Adrenal gland (tissue), 12 donors: Measurements from ENCODE around the gene BCL2L11. TPM values are rescaled to one million over a fixed set of nuclear protein-coding genes. Genes with fewer than 3 reads are reported as not detected.
A peak's percentile ranks its signal among the peaks of the same experiment; 100 is the strongest.

Experiments
- DNase-seq, 7 donors: peaks; one replicate each; pipeline ENCODE4 v3.0.0-alpha.2; 2019 to 2020
- H3K27ac ChIP-seq, 5 donors: fragments of 200-600 bp; sonication (generic) in 4 of 5; 1 replicate in 3 of 5; 2 replicates in 2 of 5; pipeline versions ENCODE4 v1.5.1 to v1.8.0; 2016 to 2020; ENCODE audit warnings: mild to moderate bottlenecking in 1 of 5
- H3K27me3 ChIP-seq: fragments of 200-600 bp; 2 replicates; pipeline ENCODE4 v1.8.0; 2021
- H3K36me3 ChIP-seq, 2 donors: fragments of 200-600 bp; replicated peaks in 1 of 2; 1 replicate in 1 of 2; 2 replicates in 1 of 2; pipeline versions ENCODE4 v1.5.1 to v1.8.0; 2018 to 2022
- H3K4me1 ChIP-seq, 2 donors: fragments of 200-600 bp; replicated peaks in 1 of 2; 1 replicate in 1 of 2; 2 replicates in 1 of 2; pipeline versions ENCODE4 v1.5.1 to v1.8.0; 2018 to 2021
- H3K4me3 ChIP-seq, 4 donors: fragments of 200-600 bp; sonication (generic) in 3 of 4; one replicate each; pipeline ENCODE4 v1.5.1; 2016 to 2018
- H3K9me3 ChIP-seq, 3 donors: fragments of 200-600 bp; sonication (generic) in 1 of 3; replicated peaks in 1 of 3; 1 replicate in 2 of 3; 2 replicates in 1 of 3; pipeline versions ENCODE4 v1.5.1 to v1.8.0; 2016 to 2021
- POLR2A ChIP-seq, 2 donors: fragments of 450-650 bp; IDR thresholded peaks; one replicate each; pipeline ENCODE4 v1.6.1; 2017; ENCODE audit warnings: antibody characterized with exemption in 2 of 2, mild to moderate bottlenecking in 2 of 2, moderate library complexity in 1 of 2
- WGBS, 4 donors: extraction: QIAGEN DNeasy Blood & Tissue Kit in 2 of 4; methylation state at CpG; one replicate each; pipeline versions ENCODE4 v1.1.5 to v1.1.7; 2013 to 2017; 5-methylcytosine and 5-hydroxymethylcytosine counted together
- intact Hi-C, 2 donors: fragments of 100-400 bp; cut with DNase I; formaldehyde crosslinking; loops; one replicate each; pipeline versions ENCODE4 v1.14.1 to v1.15.0; 2022 to 2023
- polyA plus RNA-seq, 3 donors: library from polyadenylated mRNA; stranded (reverse); fragments of 200-250 nt in 2 of 3; fragments of 350-450 nt in 1 of 3; fragmentation: Illumina TruSeq in 1 of 3; extraction: RNeasy Lipid Tissue Mini Kit (QIAGEN cat#74804) in 1 of 3; gene quantifications; one replicate each; pipeline ENCODE4 v1.2.3, GENCODE V29; 2013 to 2014
- total RNA-seq, 9 donors: library from RNA; depleted of rRNA in 4 of 9; stranded (reverse); fragments of >200 nt in 4 of 9; fragments of 120-200 nt in 1 of 9; fragmentation: NEBNext Ultra II Directional in 1 of 9; extraction: Animal tissue kit (Norgen Biotek cat#: 25700) in 1 of 9; gene quantifications; one replicate each; pipeline versions ENCODE4 v1.1.0 to v1.2.4, GENCODE V29; 2013 to 2023
- TF ChIP-seq, protein P1 (sequence below), 6 experiments: fragments of 450-650 bp in 4 of 6; fragments of 200-600 bp in 2 of 6; sonication (generic) in 1 of 6; IDR thresholded peaks; 1 replicate in 5 of 6; 2 replicates in 1 of 6; pipeline versions ENCODE4 v1.5.1 to v1.8.0; 2016 to 2021; ENCODE audit warnings: antibody characterized with exemption in 6 of 6, mild to moderate bottlenecking in 2 of 6, moderate library complexity in 1 of 6
- donor health status: healthy with polysubstance abuse.
- donor health status: Bipolar disorder and iron deficiency.
- donor health status: DM: yes; HTN: yes; CAD: no.
- donor health status: DM: no; HTN: no; CAD: no.
- donor health status: DM: no; HTN: no; CAD: no.
- donor health status: DM: yes; HTN: yes; CAD: no.

The BCL2L11 gene
- total and polyA plus RNA-seq, 12 donors: 2.5 to 165 (median 15.7) TPM

DNA sequence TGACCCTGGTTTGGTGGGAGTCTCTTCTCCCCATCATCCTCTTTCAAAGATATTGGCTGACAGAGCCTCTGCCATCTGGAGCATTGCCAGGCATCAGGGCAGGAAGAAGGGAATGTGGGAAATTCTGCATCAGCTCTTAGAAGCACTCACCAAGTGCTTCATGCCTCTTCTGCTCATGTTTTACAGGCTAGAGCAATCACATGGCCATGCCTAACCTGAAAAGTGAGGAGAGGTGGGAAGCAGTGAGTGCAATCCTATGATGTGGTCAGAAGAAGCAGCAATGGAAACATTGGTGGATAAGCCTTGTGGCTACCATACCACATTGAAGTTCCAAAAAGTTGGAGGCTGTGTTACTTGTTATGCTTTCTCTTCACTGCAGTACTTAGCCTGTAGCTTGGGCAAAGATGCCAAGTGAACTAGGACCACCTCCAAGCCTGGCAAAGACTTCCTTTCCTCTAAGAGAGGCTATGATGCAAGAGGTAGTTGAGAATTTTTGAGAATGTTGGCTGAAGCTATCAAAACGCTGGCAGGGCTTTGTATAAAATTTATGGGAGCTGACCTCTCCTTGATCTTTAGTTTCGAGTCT lies 64.1 kb downstream of the BCL2L11 start:
- Histone ChIP-seq H3K27ac (no peak overlapping the region), H3K9me3 (no peaks in the 10 kb centered on the region), H3K4me3 (no peak overlapping the region), H3K36me3 (no peaks in the 10 kb centered on the region), H3K27me3 (no peaks in the 10 kb centered on the region), H3K4me1 (no peaks in the 10 kb centered on the region)
- intact Hi-C loops: no loop called here
- TF ChIP-seq, protein P1, sequence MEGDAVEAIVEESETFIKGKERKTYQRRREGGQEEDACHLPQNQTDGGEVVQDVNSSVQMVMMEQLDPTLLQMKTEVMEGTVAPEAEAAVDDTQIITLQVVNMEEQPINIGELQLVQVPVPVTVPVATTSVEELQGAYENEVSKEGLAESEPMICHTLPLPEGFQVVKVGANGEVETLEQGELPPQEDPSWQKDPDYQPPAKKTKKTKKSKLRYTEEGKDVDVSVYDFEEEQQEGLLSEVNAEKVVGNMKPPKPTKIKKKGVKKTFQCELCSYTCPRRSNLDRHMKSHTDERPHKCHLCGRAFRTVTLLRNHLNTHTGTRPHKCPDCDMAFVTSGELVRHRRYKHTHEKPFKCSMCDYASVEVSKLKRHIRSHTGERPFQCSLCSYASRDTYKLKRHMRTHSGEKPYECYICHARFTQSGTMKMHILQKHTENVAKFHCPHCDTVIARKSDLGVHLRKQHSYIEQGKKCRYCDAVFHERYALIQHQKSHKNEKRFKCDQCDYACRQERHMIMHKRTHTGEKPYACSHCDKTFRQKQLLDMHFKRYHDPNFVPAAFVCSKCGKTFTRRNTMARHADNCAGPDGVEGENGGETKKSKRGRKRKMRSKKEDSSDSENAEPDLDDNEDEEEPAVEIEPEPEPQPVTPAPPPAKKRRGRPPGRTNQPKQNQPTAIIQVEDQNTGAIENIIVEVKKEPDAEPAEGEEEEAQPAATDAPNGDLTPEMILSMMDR (IDR thresholded peaks at IDR 0.05): no peak
- no peak for TF ChIP-seq POLR2A (IDR thresholded peaks at IDR 0.05)
- DNase-seq: peak in 1 of 7 donors; percentile 23
- WGBS, 4 donors: 35 to 57% (median 37%) methylated on average over 2 of the region's 2 CpGs

DNA sequence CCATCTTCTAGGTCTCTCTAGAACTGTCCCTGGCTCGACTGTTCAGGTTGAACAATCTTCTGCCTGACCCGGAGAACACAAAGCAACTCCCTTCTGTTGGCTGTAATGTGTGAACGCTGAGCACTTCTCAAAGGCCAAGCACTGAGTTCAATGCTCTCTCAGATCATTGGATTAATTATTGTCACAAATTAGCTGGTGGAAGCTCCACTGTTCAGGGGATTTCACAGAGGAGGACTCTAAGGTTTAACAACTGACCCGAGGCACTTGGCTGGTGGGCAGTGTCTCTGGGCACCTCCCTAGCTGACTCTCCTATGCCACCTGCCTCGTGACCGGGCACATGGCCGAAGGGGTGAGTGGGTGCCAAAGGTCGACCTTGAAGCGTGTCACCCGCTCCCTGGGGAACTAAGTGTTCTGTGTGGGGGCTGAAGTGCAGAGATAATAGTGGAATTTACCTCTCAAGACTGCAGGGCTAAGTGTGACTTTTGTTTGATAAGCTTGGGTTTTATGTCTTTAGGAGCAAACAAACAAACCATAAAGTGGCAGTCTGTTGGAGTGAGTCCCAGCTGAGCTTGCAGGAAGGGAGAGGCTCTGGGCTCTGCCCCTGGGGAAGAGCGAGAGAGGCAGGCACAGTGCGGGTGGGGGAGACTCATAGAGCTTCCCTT lies 64.8 kb downstream of the BCL2L11 start:
- 54 to 61% (median 57%) methylated on average over 8 to 12 of the region's 12 CpGs for WGBS, 4 donors
- H3K27ac ChIP-seq: peak overlapping the region in 1 of 5 donors; percentile 30
- H3K4me1 ChIP-seq: no peaks in the 10 kb centered on the region
- DNase-seq: peak in 6 of 7 donors; percentile 49 to 72 (median 68)
- H3K9me3 ChIP-seq: no peaks in the 10 kb centered on the region
- TF ChIP-seq POLR2A (IDR thresholded peaks at IDR 0.05): no peak
- TF ChIP-seq, protein P1 (IDR thresholded peaks at IDR 0.05): no peak
- no peak overlapping the region for H3K4me3 ChIP-seq
- H3K36me3 ChIP-seq: no peaks in the 10 kb centered on the region
- intact Hi-C loops: no loop called here
- no peaks in the 10 kb centered on the region for H3K27me3 ChIP-seq

DNA sequence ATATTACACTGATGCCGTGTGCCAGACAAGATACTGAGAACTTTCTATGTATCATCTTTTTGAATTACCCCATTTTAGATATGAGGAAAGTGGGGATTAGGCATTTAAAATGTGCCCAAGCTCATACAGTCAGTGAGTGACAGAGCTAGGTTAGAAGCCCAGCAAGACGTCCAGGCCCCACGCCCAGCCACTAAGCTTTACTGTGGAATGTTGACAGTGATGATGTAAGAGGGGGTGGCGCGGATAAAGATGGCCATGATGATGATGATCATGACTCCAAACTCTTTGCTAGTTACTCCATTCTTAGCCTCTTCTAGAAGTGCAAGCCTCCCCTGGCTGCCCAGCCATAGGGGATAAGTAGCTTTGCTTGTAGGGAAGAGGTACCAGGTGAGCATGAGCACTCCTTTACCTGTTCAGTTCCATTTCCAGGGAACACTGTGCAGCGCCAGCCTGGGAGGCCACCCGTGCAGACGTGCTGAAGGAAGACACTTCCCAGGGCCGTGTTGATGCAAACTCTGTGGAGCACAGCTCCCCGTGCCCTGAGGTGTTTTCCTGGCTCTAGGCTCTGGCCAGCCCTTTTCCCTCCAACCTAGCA lies 65.5 kb downstream of the BCL2L11 start:
- H3K27me3 ChIP-seq: no peaks in the 10 kb centered on the region
- no peaks in the 10 kb centered on the region for H3K4me1 ChIP-seq
- intact Hi-C loops: no loop called here
- DNase-seq: no peak
- H3K27ac ChIP-seq: peak overlapping the region in 1 of 5 donors; percentile 30
- H3K9me3 ChIP-seq: no peaks in the 10 kb centered on the region
- WGBS, 4 donors: 88 to 95% (median 91%) methylated on average over 6 to 10 of the region's 10 CpGs
- TF ChIP-seq, protein P1 (IDR thresholded peaks at IDR 0.05): no peak
- no peak for TF ChIP-seq POLR2A (IDR thresholded peaks at IDR 0.05)
- H3K36me3 ChIP-seq: no peaks in the 10 kb centered on the region
- no peak overlapping the region for H3K4me3 ChIP-seq

DNA sequence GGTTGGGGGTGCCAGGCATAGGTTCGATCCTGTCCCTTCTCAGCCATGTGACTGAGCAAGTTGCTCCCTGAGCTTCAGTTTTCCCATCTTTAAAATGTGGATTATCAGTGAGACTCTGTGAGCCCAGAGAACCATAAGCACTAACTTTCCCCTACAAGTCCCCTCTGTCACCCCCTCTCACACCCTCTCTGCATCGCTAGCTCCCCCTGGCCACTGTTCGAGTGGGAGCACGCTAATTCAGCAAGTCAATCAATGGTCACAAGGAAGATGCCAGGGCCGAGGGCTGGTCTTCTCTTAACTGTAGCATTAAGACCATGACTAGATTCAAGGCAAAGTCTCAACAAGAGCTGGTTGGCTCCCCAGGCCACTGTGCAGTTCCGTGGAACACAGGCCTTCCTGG lies 66.2 kb downstream of the BCL2L11 start:
- Histone ChIP-seq H3K27me3 (no peaks in the 10 kb centered on the region), H3K9me3 (no peaks in the 10 kb centered on the region), H3K27ac (no peak overlapping the region), H3K4me3 (no peak overlapping the region), H3K4me1 (no peaks in the 10 kb centered on the region), H3K36me3 (no peaks in the 10 kb centered on the region)
- no peak for DNase-seq
- TF ChIP-seq, protein P1 (IDR thresholded peaks at IDR 0.05): no peak
- no peak for TF ChIP-seq POLR2A (IDR thresholded peaks at IDR 0.05)
- WGBS, 4 donors: 94 to 100% (median 97%) methylated on average over 5 to 6 of the region's 6 CpGs
- intact Hi-C loops: no loop called here
